Amniotic epithelial cell (primary cell): ENCODE measurements around the gene AP1M1.

Experiments used
- DNase-seq: peaks from one replicate; pipeline ENCODE4 v3.0.0-alpha.2; 2010; ENCODE audit warnings: low read depth

Gene AP1M1

GRCh38 chr19:16232568-16232967, 34.9 kb downstream of the AP1M1 start:
- no peak for DNase-seq

GRCh38 chr19:16233081-16233776, 35.5 kb downstream of the AP1M1 start:
- no peak for DNase-seq

DNA sequence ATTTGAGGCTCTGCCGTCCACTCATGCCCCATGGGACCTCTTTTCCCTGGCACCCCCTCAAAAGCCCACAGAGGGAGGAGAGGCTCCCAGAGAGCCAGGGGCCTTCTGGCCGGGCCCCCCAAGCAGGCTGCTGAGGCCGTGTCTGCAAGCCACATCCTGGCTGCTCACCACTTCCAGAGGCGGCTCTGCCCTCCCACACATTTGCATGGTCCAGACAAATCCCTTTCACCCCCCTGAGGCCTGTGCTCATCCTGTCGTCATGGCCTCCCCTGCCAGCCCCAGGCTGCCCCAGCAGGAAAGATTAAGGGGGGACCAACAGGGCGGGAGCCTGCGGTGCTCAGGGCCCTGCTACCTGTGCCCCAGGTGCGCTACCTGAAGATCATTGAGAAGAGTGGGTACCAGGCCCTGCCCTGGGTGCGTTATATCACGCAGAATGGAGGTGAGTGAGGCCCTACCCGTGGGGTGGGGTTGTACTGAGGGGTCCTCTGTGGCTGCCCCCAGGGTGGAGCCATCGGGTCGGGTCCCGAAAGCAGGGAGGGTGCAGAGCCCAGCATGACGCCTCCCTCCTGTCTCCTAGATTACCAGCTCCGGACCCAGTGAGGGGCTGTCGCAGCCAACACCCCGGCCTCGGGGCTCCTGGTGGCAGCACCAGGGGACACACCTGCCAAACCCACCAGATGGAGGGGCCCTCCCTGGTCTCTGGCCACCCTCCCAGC, 36.3 kb downstream of the AP1M1 start:
- DNase-seq: no peak

DNA sequence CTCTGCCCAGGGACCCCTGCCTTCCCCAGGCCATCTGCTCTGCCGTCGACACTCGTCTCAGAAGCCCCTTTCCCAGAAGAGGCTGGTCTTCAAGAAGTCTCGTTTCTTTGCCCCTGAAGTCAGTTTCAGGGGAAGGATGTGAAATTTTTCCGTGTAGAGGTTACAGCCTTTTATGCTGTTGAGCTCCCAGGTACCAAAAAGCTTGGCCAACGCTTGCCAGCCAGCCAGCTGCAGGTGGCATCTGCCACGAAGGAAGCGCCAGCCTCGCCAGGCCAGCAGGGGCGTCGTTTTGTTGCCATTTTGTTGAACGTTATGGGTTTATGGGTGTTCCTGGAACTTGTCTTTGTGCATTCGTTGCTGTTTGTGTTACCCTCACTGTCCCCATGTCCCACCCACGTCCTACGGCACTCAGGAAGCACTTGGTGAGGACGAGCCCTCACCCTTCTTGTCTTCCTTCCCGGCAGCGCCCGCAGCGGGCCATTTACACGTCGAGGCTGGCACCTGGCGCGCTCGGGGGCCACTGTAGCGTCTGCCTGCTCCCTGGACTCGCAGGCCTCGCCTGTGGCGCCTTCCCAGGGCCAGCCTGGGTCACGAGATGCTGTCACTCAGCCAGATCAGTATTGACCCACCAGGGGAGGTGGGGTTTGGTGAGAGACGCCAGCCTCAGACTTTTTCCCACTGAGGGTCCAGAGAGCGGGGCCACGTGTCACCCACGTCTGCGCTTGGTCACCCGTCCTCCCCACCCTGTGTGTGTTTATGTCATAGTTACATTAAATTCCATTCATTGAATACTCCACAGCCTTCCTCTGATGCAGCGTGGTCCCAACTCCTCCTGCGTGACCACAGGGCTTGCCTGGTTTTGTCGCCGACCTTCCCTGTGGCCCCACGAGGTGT, 37.1 kb downstream of the AP1M1 start:
- DNase-seq: no peak

DNA sequence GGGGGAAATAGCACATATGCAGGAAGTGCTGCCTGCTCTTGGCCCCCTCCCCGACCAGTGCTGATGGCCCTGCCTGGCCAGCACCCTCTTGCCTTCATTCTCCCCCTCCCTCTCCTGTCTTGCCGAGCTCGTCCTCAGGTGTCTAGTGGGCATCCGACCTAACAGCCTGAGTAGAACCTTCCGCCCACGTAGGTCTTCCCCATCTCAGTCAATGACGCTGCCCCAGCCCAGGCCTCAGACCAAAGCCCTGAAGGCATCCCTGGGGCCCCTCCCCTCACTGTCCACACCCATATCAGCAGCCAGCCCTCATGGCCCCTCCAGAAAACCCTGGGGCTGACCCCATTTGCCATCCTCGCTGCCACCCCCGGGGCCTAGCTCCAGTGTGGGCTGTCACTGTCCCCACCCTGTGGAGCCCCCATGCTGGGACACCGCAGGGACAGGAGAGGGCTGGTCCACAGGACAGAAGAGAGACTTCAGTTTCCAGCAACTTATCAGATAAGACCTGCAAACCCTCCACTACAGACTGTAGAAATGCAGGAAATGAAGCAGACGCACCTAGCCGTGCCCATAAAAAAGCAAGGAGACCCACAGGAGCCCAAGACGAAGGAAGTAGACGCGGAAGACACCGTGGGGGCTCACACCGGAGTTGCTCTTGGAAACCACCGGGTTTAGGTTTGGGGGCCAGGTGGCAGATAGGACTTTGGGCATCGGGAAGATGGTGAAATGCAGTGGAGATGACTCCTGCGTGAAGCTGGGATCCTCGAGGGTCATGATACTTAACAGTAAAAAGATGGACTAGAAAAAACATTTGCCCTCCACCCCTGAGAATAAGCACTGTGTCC, 38.3 kb downstream of the AP1M1 start:
- DNase-seq: no peak

DNA sequence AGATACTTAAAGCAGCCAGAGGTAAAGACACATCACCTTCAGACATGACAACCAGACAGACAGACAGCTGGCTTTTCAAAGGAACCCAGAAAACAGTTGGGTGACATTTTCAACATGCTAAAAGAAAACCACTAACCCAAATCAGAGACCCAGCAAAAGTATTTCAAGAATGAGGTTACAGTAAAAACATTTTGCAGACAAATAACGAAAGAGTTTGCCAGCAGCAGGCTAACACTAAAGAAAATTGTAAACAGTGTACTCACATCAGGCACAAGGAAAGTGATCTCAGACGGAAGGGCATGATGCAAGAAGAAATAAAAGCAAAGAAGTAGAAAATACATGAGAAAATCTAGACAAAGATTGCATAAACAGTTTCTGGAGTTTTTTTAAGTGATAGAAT, 46.4 kb downstream of the AP1M1 start:
- DNase-seq: peak; percentile 56

- peak; percentile 53 for DNase-seq
Observed at GRCh38 chr19:16247353-16248182, 49.9 kb downstream of the AP1M1 start.

GRCh38 chr19:16248380-16249023, 50.8 kb downstream of the AP1M1 start:
- no peak for DNase-seq

DNA sequence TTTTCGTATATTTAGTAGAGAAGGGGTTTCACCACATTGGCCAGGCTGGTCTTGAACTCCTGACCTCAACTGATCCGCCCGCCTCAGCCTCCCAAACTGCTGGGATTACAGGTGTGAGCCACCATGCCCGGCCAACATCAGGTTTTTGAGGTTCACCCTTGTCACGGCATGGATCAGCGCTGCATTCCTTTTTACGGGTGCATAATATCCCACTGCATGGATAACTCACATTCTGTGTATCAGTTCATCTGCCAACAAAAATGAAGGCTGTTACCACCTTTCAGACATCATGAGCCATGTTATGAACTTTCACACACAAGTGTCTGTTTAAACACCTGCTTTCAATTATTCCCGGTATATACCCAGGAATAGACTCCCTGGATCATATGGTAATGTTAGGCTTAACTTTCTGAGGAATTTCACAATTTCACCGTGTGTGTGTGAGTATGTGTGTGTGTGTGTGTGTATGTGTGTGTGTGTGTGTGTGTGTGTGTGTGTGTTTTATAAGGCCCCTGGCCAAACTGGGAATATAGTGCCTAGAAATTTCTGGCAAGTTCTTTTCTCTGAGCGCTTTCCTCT, 52.2 kb downstream of the AP1M1 start:
- DNase-seq: peak; percentile 34

DNA sequence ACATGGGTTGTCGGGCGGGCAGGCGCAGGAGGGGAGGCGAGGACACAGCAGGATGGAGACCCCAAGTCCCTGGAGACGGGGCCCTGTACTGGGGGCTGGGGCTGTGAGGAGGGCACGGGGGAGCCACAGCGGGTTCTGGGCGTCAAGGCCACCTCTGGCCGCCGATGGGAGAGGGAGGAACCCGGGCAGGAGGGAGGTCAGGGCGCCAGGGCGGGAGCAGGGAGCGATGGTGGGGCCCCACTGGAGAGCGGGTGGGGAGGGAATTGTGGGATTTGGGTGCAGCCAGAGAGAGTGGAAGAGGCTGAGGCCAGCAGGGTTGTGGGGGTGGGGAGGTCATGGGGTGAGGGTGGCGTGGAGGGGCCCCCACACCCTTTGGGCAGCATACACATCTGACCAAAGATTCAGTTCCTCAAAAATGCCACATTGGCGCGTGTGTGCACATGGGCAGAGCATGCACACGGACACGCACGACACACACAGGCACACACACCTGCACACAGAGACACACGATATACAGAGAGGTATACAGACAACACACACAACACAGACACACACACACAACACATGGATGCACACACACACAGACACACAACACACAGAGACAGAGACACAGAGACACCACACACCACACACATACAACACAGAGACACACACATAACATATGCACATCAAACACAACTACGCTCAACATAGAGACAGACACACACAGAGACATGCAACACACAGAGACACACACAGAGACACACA, 54.9 kb downstream of the AP1M1 start:
- no peak for DNase-seq

- no peak for DNase-seq
Observed at GRCh38 chr19:16254851-16255408, 57.2 kb downstream of the AP1M1 start.

GRCh38 chr19:16257509-16258002, 59.8 kb downstream of the AP1M1 start:
- no peak for DNase-seq

GRCh38 chr19:16258440-16258903, 60.8 kb downstream of the AP1M1 start:
- no peak for DNase-seq

- no peak for DNase-seq
Observed at GRCh38 chr19:16259385-16260159, 61.9 kb downstream of the AP1M1 start.

DNA sequence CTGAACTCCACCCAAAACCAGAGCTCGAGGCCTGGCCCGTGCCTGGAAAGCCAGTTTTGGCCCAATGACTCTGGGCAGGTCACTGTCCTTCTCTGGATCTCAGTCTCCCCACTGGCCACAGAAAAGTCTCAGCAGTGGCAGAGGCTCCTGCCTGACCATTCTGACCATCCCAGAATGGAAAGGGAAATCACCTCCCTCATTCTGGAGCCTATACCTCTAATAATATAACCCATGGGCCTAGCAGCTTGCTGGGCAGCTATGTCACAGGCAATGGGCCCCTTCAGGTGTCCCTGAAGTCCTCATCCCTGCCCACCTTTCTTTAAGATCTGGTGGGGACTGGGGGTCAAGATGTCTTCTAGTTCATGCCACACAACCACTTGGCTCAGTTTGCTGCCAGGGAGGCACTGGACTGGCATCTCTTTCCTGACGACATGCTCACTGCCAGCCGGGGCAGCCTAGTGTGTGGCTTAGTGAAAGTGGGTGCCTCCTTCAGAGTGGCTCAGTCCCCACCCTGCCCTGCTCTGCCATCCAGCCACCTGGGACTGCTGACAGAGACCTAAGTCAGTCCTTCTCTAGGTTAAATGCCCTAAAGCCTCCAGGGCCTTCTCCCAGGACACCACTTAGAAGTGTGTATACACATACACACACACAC, 62.6 kb downstream of the AP1M1 start:
- no peak for DNase-seq

DNA sequence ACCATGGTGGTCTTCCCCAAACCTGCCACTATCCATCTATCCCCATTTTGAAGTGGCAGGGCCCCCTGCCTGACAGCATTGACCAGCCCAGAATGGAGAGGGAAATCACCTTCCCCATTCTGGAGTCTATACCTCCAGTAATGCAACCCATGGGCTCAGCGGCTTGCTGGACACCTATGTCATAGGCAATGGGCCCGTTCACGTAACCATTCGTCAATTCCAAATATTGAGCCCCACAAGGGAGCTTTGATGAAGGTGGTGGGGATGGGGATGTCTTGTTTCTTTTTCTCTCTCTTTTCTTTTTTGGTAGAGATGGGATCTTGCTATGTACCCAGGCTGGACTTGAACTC, 63.1 kb downstream of the AP1M1 start:
- DNase-seq: no peak

- DNase-seq: peak; percentile 63
Observed at GRCh38 chr19:16261584-16262368, 64.1 kb downstream of the AP1M1 start.
